ENCODE results near the gene LANCL3.

- TF ChIP-seq CTCF (IDR thresholded peaks at IDR 0.05) (no peak), EZH2 (IDR thresholded peaks at IDR 0.05; ENCODE audit: borderline replicate concordance, insufficient read depth, low read depth, low read length, poor library complexity, severe bottlenecking) (no peak)
These were observed 87.0 kb downstream of the LANCL3 start for GRCh38 chrX:37658343-37659030.

Data from B cell (primary cell).